Measurements from ENCODE around the gene ADIG.

DNA sequence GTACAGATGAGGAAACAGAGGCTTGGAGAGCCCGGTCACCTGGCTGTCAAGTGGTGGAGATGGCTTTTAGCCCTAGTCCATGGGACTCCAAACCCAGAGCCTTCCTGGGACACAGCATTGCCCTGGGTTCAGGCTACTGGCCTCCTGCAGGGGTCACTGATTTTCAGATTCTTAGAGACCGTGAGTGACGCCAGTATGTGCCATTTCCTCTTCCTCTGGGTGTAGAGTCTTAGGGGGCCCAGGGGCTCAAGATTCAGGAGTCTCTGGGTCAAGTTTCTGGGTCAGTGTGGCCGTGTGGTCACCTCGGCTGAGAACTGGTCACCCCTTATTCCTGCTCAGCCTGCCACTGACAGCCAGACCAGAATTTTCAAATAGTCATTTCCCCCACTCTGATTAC is 21.2 kb downstream of the ADIG start:
- TF ChIP-seq, protein P1, sequence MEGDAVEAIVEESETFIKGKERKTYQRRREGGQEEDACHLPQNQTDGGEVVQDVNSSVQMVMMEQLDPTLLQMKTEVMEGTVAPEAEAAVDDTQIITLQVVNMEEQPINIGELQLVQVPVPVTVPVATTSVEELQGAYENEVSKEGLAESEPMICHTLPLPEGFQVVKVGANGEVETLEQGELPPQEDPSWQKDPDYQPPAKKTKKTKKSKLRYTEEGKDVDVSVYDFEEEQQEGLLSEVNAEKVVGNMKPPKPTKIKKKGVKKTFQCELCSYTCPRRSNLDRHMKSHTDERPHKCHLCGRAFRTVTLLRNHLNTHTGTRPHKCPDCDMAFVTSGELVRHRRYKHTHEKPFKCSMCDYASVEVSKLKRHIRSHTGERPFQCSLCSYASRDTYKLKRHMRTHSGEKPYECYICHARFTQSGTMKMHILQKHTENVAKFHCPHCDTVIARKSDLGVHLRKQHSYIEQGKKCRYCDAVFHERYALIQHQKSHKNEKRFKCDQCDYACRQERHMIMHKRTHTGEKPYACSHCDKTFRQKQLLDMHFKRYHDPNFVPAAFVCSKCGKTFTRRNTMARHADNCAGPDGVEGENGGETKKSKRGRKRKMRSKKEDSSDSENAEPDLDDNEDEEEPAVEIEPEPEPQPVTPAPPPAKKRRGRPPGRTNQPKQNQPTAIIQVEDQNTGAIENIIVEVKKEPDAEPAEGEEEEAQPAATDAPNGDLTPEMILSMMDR (IDR thresholded peaks at IDR 0.05): no peak
- TF ChIP-seq ZFX (IDR thresholded peaks at IDR 0.05; ENCODE audit: borderline replicate concordance): no peak

All from 22Rv1 (cell line).